Right atrium auricular region (tissue), 2 donors: ENCODE results near the gene DIAPH1. TPM values are rescaled to one million over a fixed set of nuclear protein-coding genes. Genes with fewer than 3 reads are reported as not detected.

ENCODE experiments used
- DNase-seq: peaks from one replicate; pipeline ENCODE4 v3.0.0-alpha.2; 2019; ENCODE audit warnings: low spot score
- H3K27ac ChIP-seq, 2 donors: fragments of 200-600 bp; sonication (generic); 1 replicate in 1 of 2; 2 replicates in 1 of 2; pipeline ENCODE4 v1.5.1; 2016 to 2019
- H3K27me3 ChIP-seq, 2 donors: fragments of 200-600 bp; sonication (generic); one replicate each; pipeline versions ENCODE4 v1.5.1 to v1.6.0; 2017 to 2019
- H3K36me3 ChIP-seq: fragments of 200-600 bp; sonication (generic); one replicate; pipeline ENCODE4 v1.5.1; 2016
- H3K4me1 ChIP-seq, 2 donors: fragments of 200-600 bp; sonication (generic); one replicate each; pipeline versions ENCODE4 v1.5.1 to v1.6.0; 2017 to 2019
- H3K4me3 ChIP-seq, 2 donors: fragments of 200-600 bp; sonication (generic); 1 replicate in 1 of 2; 2 replicates in 1 of 2; pipeline ENCODE4 v1.5.1; 2017 to 2019; ENCODE audit warnings: mild to moderate bottlenecking in 1 of 2, moderate library complexity in 1 of 2
- H3K9me3 ChIP-seq, 2 donors: fragments of 200-600 bp; sonication (generic); one replicate each; pipeline ENCODE4 v1.5.1; 2019
- CTCF ChIP-seq, 2 donors: fragments of 200-600 bp; sonication (generic); IDR thresholded peaks; one replicate each; pipeline ENCODE4 v1.5.1; 2019; ENCODE audit warnings: antibody characterized with exemption in 2 of 2
- total RNA-seq, 2 donors: library from RNA; depleted of rRNA; stranded (reverse); fragments of >200 nt; gene quantifications; one replicate each; pipeline ENCODE4 v1.1.0, GENCODE V29; 2016

The DIAPH1 gene
- total RNA-seq, 2 donors from 2014 or later = 18.7 to 82.7 TPM

GRCh38 chr5:141484641-141485311 lies 134.0 kb downstream of the DIAPH1 start, which contains the start of gene PCDHGC4:
Gene PCDHGC4 (plus strand): TSS chr5:141485030. CDS start chr5:141485174, 144 bp downstream.
- peak within 1 kb of the TSS in 1 of 2 donors; percentile 6 for H3K27ac ChIP-seq
- no peaks in the 10 kb centered on the region for H3K9me3 ChIP-seq
- no peak for TF ChIP-seq CTCF (IDR thresholded peaks at IDR 0.05)
- H3K4me1 ChIP-seq = peaks cover 0 to 29% of the 10 kb centered on the region in 2 donors
- H3K27me3 ChIP-seq = no peaks in the 10 kb centered on the region
- peak within 1 kb of the TSS; percentile 24 to 48 for H3K4me3 ChIP-seq
- peaks cover 2% of the 10 kb centered on the region for H3K36me3 ChIP-seq
- DNase-seq = peak; percentile 56

GRCh38 chr5:141484310-141484640 lies 134.5 kb downstream of the DIAPH1 start:
- Histone ChIP-seq H3K27ac (no peak overlapping the region), H3K4me3 (peak overlapping the region; percentile 24 to 48), H3K27me3 (no peaks in the 10 kb centered on the region), H3K36me3 (no peaks in the 10 kb centered on the region), H3K9me3 (no peaks in the 10 kb centered on the region), H3K4me1 (peaks cover 0 to 24% of the 10 kb centered on the region in 2 donors)
- TF ChIP-seq CTCF (IDR thresholded peaks at IDR 0.05) = no peak
- peak; percentile 1 for DNase-seq

GRCh38 chr5:141483902-141484301 lies 134.9 kb downstream of the DIAPH1 start:
- Histone ChIP-seq H3K4me1 (peaks cover 0 to 20% of the 10 kb centered on the region in 2 donors), H3K9me3 (no peaks in the 10 kb centered on the region), H3K27me3 (no peaks in the 10 kb centered on the region), H3K27ac (no peak overlapping the region), H3K36me3 (no peaks in the 10 kb centered on the region), H3K4me3 (no peak overlapping the region)
- TF ChIP-seq CTCF (IDR thresholded peaks at IDR 0.05) = no peak
- DNase-seq = peak; percentile 23

GRCh38 chr5:141479776-141480175 lies 139.0 kb downstream of the DIAPH1 start:
- Histone ChIP-seq H3K4me3 (no peak overlapping the region), H3K9me3 (no peaks in the 10 kb centered on the region), H3K4me1 (peaks cover 0 to 41% of the 10 kb centered on the region in 2 donors)

GRCh38 chr5:141478321-141478945 lies 140.4 kb downstream of the DIAPH1 start:
- no peak for TF ChIP-seq CTCF (IDR thresholded peaks at IDR 0.05)
- Histone ChIP-seq H3K36me3 (no peaks in the 10 kb centered on the region), H3K27me3 (no peaks in the 10 kb centered on the region), H3K27ac (no peak overlapping the region), H3K4me3 (peak overlapping the region; percentile 60 to 65), H3K9me3 (no peaks in the 10 kb centered on the region), H3K4me1 (peaks cover 0 to 29% of the 10 kb centered on the region in 2 donors)
- DNase-seq = no peak

More at GRCh38 chr5:141479776-141480175, 139.0 kb downstream of the DIAPH1 start:
- no peak for TF ChIP-seq CTCF (IDR thresholded peaks at IDR 0.05)
- no peaks in the 10 kb centered on the region for H3K27me3 ChIP-seq
- no peaks in the 10 kb centered on the region for H3K36me3 ChIP-seq
- no peak overlapping the region for H3K27ac ChIP-seq
- no peak for DNase-seq
